Peyer's patch (tissue), 4 donors: ENCODE data around the gene CFAP97D2.

Source experiments
- CTCF ChIP-seq, 6 experiments: fragments of 450-650 bp in 4 of 6; fragments of 200-600 bp in 2 of 6; sonication (generic) in 1 of 6; IDR thresholded peaks; one replicate each; pipeline ENCODE4 v1.5.1; 2017 to 2019; ENCODE audit warnings: antibody characterized with exemption in 6 of 6, mild to moderate bottlenecking in 3 of 6, moderate library complexity in 1 of 6
- POLR2A ChIP-seq, 2 donors: fragments of 450-650 bp; IDR thresholded peaks; one replicate each; pipeline ENCODE4 v1.5.1; 2017; ENCODE audit warnings: antibody characterized with exemption in 2 of 2, mild to moderate bottlenecking in 2 of 2, moderate library complexity in 2 of 2

GRCh38 chr13:114143806-114144605 is 35.1 kb upstream of the CFAP97D2 start:
- TF ChIP-seq CTCF (IDR thresholded peaks at IDR 0.05): peak in 3 of 6 experiments; percentile 17 to 26 (median 22)
- TF ChIP-seq POLR2A (IDR thresholded peaks at IDR 0.05): no peak
